B cell (primary cell): Measurements from ENCODE around the gene TMX1. TPM values are rescaled to one million over a fixed set of nuclear protein-coding genes. Genes with fewer than 3 reads are reported as not detected.

Experiments used
- ATAC-seq: fragments of 200-7000 bp; cut with Tn5 transposase; one replicate; pipeline ENCODE4 v1.10.0; 2021; ENCODE audit warnings: low read depth, mild to moderate bottlenecking, moderate number of reproducible peaks, moderate library complexity
- CTCF ChIA-PET: fragments of 350-600 bp; sonication (Branson Sonifier 250); formaldehyde crosslinking; loops from one replicate; lab custom pipeline; 2021; ENCODE audit warnings: antibody characterized with exemption, inconsistent platforms; lab: Charles Lee
- POLR2A ChIA-PET: fragments of 350-600 bp; sonication (Branson Sonifier 250); formaldehyde crosslinking; loops from one replicate; lab custom pipeline; 2021; ENCODE audit warnings: antibody characterized with exemption; lab: Charles Lee
- DNase-seq: peaks from one replicate; pipeline ENCODE4 v3.0.0; 2013
- H2AFZ ChIP-seq: 2 replicates; pipeline ENCODE4 v1.6.1; 2012; ENCODE audit warnings: mild to moderate bottlenecking, low read depth, low read length; ENCODE audit not compliant: insufficient read depth, poor library complexity, severe bottlenecking
- H3K27ac ChIP-seq, 2 donors: 1 replicate in 1 of 2; 2 replicates in 1 of 2; pipeline ENCODE4 v1.5.1; 2012 to 2013; ENCODE audit warnings: low read length in 2 of 2, mild to moderate bottlenecking in 2 of 2, moderate library complexity in 1 of 2
- H3K27me3 ChIP-seq, 4 experiments: fragments of 200-600 bp in 1 of 4; sonication (generic) in 1 of 4; replicated peaks in 1 of 4; 1 replicate in 2 of 4; 2 replicates in 2 of 4; pipeline versions ENCODE4 v1.6.1 to v1.7.0; 2013 to 2016; ENCODE audit warnings: low read length in 3 of 4, mild to moderate bottlenecking in 2 of 4, mixed read lengths in 1 of 4, moderate library complexity in 1 of 4; ENCODE audit not compliant: insufficient read depth in 4 of 4, control insufficient read depth in 3 of 4; ENCODE audit errors: control extremely low read depth in 1 of 4
- H3K36me3 ChIP-seq, 2 experiments: replicated peaks in 1 of 2; 1 replicate in 1 of 2; 2 replicates in 1 of 2; pipeline versions ENCODE4 v1.6.1 to v1.7.1; 2013; ENCODE audit warnings: low read length in 1 of 2; ENCODE audit not compliant: insufficient read depth in 2 of 2, control insufficient read depth in 1 of 2; ENCODE audit errors: control extremely low read depth in 1 of 2, extremely low read depth in 1 of 2
- H3K4me1 ChIP-seq, 2 donors: fragments of 200-600 bp in 1 of 2; sonication (generic) in 1 of 2; 1 replicate in 1 of 2; 2 replicates in 1 of 2; pipeline versions ENCODE4 v1.5.1 to v1.6.1; 2013 to 2017; ENCODE audit warnings: low read length in 2 of 2; ENCODE audit not compliant: control insufficient read depth in 2 of 2, insufficient read depth in 2 of 2
- H3K4me2 ChIP-seq: replicated peaks from 2 replicates; pipeline ENCODE3; 2012; ENCODE audit warnings: mild to moderate bottlenecking, low read depth, low read length; ENCODE audit not compliant: poor library complexity, severe bottlenecking
- H3K4me3 ChIP-seq, 5 experiments: fragments of 200-600 bp in 1 of 5; sonication (generic) in 1 of 5; 1 replicate in 3 of 5; 2 replicates in 2 of 5; pipeline versions ENCODE4 v1.5.1 to v1.7.0; 2011 to 2016; ENCODE audit warnings: low read length in 4 of 5, mild to moderate bottlenecking in 4 of 5, low read depth in 2 of 5, control low read depth in 1 of 5, moderate library complexity in 1 of 5; ENCODE audit not compliant: insufficient read depth in 1 of 5; ENCODE audit errors: control extremely low read depth in 1 of 5, extremely low read depth in 1 of 5
- H3K79me2 ChIP-seq: fragments of 200-600 bp; sonication (generic); one replicate; pipeline ENCODE4 v1.6.0; 2016; ENCODE audit warnings: low read length; ENCODE audit not compliant: control insufficient read depth, insufficient read depth
- H3K9ac ChIP-seq: fragments of 200-600 bp; sonication (generic); 2 replicates; pipeline ENCODE4 v1.6.1; 2017; ENCODE audit warnings: mild to moderate bottlenecking, low read length, moderate library complexity
- H3K9me3 ChIP-seq, 3 donors: one replicate each; pipeline versions ENCODE4 v1.6.1 to v1.7.1; 2013; ENCODE audit warnings: low read length in 2 of 3; ENCODE audit not compliant: control insufficient read depth in 2 of 3, insufficient read depth in 1 of 3; ENCODE audit errors: control extremely low read depth in 1 of 3
- H4K20me1 ChIP-seq: 2 replicates; pipeline ENCODE4 v1.6.0; 2012; ENCODE audit warnings: mild to moderate bottlenecking, low read length; ENCODE audit not compliant: insufficient read depth, control insufficient read depth, poor library complexity, severe bottlenecking
- H3K27ac Mint-ChIP-seq: one replicate; pipeline ENCODE4 v1.8.0; 2021; ENCODE audit warnings: mixed read lengths
- H3K27me3 Mint-ChIP-seq: one replicate; pipeline ENCODE4 v1.8.0; 2021; ENCODE audit warnings: mixed read lengths
- H3K4me1 Mint-ChIP-seq: one replicate; pipeline ENCODE4 v1.8.0; 2021; ENCODE audit warnings: mixed read lengths
- H3K4me3 Mint-ChIP-seq: one replicate; pipeline ENCODE4 v1.8.0; 2021; ENCODE audit warnings: mixed read lengths
- H3K9me3 Mint-ChIP-seq: one replicate; pipeline ENCODE4 v1.8.0; 2022; ENCODE audit warnings: mixed read lengths; ENCODE audit not compliant: insufficient read depth
- EZH2 ChIP-seq: IDR thresholded peaks from 2 replicates; pipeline ENCODE4 v1.6.1; 2012; ENCODE audit warnings: borderline replicate concordance, low read depth, mild to moderate bottlenecking, moderate library complexity, low read length; ENCODE audit not compliant: insufficient read depth, poor library complexity, severe bottlenecking
- WGBS: methylation state at CpG from one replicate; pipeline ENCODE4 v1.1.5; 2013; ENCODE audit warnings: missing lambda C conversion rate; ENCODE audit not compliant: insufficient coverage; 5-methylcytosine and 5-hydroxymethylcytosine counted together
- intact Hi-C: fragments of 100-400 bp; cut with micrococcal nuclease; formaldehyde crosslinking; loops from one replicate; pipeline ENCODE4 v1.10.0; 2022
- polyA plus RNA-seq: library from polyadenylated mRNA; depleted of rRNA; stranded (reverse); fragments of >200 nt; gene quantifications from 2 replicates; pipeline ENCODE4 v1.2.3, GENCODE V29; 2012
- total RNA-seq, 2 donors: library from RNA; stranded (reverse); fragments of 120-200 nt in 1 of 2; gene quantifications; 1 replicate in 1 of 2; 2 replicates in 1 of 2; pipeline versions ENCODE4 v1.2.3 to v1.2.4, GENCODE V29; 2013 to 2022
- TF ChIP-seq, protein P1 (sequence below): fragments of 200-600 bp; IDR thresholded peaks from one replicate; pipeline ENCODE4 v1.8.0; 2022; ENCODE audit warnings: antibody characterized with exemption, mild to moderate bottlenecking

Gene TMX1
- total and polyA plus RNA-seq, 2 donors (not counting 1 experiment from before 2014, with no cell fraction given) = 4.8 to 26.4 TPM

DNA sequence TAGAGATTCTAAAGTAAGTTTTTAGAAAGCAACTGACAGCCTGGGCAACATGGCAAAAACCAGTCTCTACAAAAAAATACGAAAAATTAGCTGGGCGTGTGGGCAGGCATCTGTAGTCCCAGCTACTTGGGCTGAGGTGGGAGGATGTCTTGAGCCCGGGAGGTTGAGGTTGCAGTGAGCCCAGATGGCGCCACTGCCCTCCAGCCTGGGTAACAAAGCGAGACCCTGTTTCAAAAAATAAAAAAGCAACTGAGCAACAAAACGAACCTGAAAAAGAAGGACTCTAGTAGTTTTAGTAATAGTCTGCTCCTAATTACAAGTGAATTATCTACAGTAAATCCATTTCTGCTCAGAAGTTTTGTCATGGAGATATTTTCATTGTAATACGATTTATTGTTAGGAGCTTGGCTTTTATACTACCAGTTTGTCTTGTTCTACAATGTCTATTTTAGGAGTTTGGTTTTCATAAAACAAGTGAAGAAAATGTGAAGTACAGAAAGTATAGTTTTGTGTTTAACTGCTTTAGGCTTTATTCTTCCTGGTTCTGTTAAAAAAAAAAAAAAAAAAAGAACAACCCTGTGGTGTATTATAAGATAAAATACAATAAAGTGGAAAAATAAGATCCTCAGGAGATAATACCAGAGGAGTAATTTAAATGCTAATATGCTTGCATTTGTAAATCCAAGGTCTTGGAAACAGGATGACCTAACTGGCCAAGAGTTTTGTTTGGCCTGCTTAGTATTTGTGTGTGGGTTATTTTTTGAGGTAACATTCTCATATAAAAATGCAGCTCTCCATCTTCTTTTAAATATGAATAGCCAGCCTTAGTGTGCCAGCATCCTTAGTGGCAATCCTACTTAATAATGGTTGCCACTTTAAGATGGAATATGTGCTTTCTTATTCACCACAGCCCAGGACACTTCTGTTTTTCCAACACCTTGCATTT, 2.8 kb downstream of the TMX1 start:
- intact Hi-C loops = loop anchor here (10.0 kb wide), 1 partner anchor 148 kb away; the partner anchor contains the start of gene TRIM9
- Mint-ChIP-seq H3K4me3 (peak overlapping the region; percentile 52), H3K9me3 (no peaks in the 10 kb centered on the region), H3K4me1 (peaks cover 41% of the 10 kb centered on the region), H3K27ac (peak overlapping the region; percentile 50), H3K27me3 (no peaks in the 10 kb centered on the region)
- ATAC-seq (no peak), DNase-seq (peak; percentile 16)
- 63% methylated on average over 3 of the region's 7 CpGs for WGBS
- Histone ChIP-seq H3K4me3 (no peak overlapping the region), H3K79me2 (peaks cover 40% of the 10 kb centered on the region), H3K27ac (peak overlapping the region in 1 of 2 donors; percentile 55), H3K9me3 (no peaks in the 10 kb centered on the region), H3K27me3 (no peaks in the 10 kb centered on the region), H3K4me2 (peak overlapping the region; percentile 32), H4K20me1 (no peaks in the 10 kb centered on the region), H3K9ac (peak overlapping the region; percentile 0), H3K4me1 (peaks cover 18 to 29% of the 10 kb centered on the region in 2 donors), H2AFZ (no peak overlapping the region), H3K36me3 (peaks cover 2 to 17% of the 10 kb centered on the region in 2 experiments)
- no peak for TF ChIP-seq EZH2
- TF ChIP-seq, protein P1, sequence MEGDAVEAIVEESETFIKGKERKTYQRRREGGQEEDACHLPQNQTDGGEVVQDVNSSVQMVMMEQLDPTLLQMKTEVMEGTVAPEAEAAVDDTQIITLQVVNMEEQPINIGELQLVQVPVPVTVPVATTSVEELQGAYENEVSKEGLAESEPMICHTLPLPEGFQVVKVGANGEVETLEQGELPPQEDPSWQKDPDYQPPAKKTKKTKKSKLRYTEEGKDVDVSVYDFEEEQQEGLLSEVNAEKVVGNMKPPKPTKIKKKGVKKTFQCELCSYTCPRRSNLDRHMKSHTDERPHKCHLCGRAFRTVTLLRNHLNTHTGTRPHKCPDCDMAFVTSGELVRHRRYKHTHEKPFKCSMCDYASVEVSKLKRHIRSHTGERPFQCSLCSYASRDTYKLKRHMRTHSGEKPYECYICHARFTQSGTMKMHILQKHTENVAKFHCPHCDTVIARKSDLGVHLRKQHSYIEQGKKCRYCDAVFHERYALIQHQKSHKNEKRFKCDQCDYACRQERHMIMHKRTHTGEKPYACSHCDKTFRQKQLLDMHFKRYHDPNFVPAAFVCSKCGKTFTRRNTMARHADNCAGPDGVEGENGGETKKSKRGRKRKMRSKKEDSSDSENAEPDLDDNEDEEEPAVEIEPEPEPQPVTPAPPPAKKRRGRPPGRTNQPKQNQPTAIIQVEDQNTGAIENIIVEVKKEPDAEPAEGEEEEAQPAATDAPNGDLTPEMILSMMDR = no peak
- ChIA-PET POLR2A (no interaction called here), CTCF (interaction anchor here (0.8 to 1.3 kb wide), 2 partner anchors 39 to 40 kb away, joined by 3 read pairs; no protein-coding TSS in a partner anchor)

DNA sequence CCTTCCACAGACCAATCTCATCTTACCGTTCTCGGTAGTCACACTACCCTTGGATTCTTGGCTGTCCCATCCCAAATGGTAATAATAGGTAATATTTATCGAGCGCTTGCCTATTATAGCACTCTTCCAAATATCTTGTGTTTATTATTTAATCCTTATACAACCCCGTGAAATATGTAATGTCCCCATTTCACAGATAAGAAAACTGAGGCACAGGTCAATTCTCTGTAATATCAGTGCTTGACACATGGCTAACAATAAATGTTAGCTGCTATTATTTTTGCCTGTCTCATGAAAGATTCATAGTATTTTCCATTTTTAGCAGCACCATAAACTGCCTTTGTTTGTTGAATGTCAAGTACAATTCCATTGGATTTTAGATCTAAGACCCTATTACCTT, 4.5 kb downstream of the TMX1 start:
- H3K27ac Mint-ChIP-seq = no peak overlapping the region
- H3K9me3 ChIP-seq = no peaks in the 10 kb centered on the region
- H3K4me1 Mint-ChIP-seq = peaks cover 46% of the 10 kb centered on the region

More for the DNA sequence above, 4.5 kb downstream of the TMX1 start:
- Histone ChIP-seq H3K27me3 (no peaks in the 10 kb centered on the region), H3K79me2 (peaks cover 26% of the 10 kb centered on the region), H3K4me1 (peaks cover 23 to 32% of the 10 kb centered on the region in 2 donors), H4K20me1 (no peaks in the 10 kb centered on the region), H3K4me3 (no peak overlapping the region), H3K36me3 (peaks cover 2 to 19% of the 10 kb centered on the region in 2 experiments), H3K27ac (peak overlapping the region in 1 of 2 donors; percentile 52), H2AFZ (no peak overlapping the region), H3K9ac (no peak overlapping the region), H3K4me2 (no peak overlapping the region)
- POLR2A ChIA-PET = no interaction called here
- Mint-ChIP-seq H3K4me3 (no peak overlapping the region), H3K27me3 (no peaks in the 10 kb centered on the region), H3K9me3 (no peaks in the 10 kb centered on the region)
- no CpG with 5 or more reads among the region's 5 CpGs for WGBS
- TF ChIP-seq, protein P1 = no peak
- TF ChIP-seq EZH2 = no peak
- CTCF ChIA-PET = no interaction called here
- intact Hi-C loops = loop anchor here (10.0 kb wide), 1 partner anchor 150 kb away; the partner anchor contains the start of gene TRIM9
- ATAC-seq = no peak
- no peak for DNase-seq
